BE2C (cell line): ENCODE data around the gene WNT7B.

Experiments used
- DNase-seq: peaks from one replicate; pipeline ENCODE4 v3.0.0-alpha.2; 2020
- H3K27me3 ChIP-seq: fragments of 250-450 bp; sonication (Bioruptor Pico); 2 replicates; pipeline ENCODE4 v1.5.1; 2020; ENCODE audit warnings: mild to moderate bottlenecking
- H3K36me3 ChIP-seq: fragments of 250-450 bp; sonication (Bioruptor Pico); 2 replicates; pipeline ENCODE4 v1.5.1; 2020; ENCODE audit warnings: mild to moderate bottlenecking
- H3K4me1 ChIP-seq: fragments of 250-450 bp; sonication (Bioruptor Pico); 2 replicates; pipeline ENCODE4 v1.5.1; 2020
- H3K4me3 ChIP-seq: 2 replicates; pipeline ENCODE4 v1.5.1; 2011; ENCODE audit warnings: low read depth, low read length
- H3K9me3 ChIP-seq: fragments of 250-450 bp; sonication (Bioruptor Pico); 2 replicates; pipeline ENCODE4 v1.5.1; 2020
- TF ChIP-seq, protein P1 (sequence below): IDR thresholded peaks from 2 replicates; pipeline ENCODE4 v1.5.1; 2012; ENCODE audit warnings: mild to moderate bottlenecking, low read depth, low read length

WNT7B gene

GRCh38 chr22:45908961-45909360, 68.0 kb downstream of the WNT7B start:
- H3K9me3 ChIP-seq: no peaks in the 10 kb centered on the region
- no peaks in the 10 kb centered on the region for H3K36me3 ChIP-seq
- TF ChIP-seq, protein P1, sequence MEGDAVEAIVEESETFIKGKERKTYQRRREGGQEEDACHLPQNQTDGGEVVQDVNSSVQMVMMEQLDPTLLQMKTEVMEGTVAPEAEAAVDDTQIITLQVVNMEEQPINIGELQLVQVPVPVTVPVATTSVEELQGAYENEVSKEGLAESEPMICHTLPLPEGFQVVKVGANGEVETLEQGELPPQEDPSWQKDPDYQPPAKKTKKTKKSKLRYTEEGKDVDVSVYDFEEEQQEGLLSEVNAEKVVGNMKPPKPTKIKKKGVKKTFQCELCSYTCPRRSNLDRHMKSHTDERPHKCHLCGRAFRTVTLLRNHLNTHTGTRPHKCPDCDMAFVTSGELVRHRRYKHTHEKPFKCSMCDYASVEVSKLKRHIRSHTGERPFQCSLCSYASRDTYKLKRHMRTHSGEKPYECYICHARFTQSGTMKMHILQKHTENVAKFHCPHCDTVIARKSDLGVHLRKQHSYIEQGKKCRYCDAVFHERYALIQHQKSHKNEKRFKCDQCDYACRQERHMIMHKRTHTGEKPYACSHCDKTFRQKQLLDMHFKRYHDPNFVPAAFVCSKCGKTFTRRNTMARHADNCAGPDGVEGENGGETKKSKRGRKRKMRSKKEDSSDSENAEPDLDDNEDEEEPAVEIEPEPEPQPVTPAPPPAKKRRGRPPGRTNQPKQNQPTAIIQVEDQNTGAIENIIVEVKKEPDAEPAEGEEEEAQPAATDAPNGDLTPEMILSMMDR: no peak
- H3K4me1 ChIP-seq: no peaks in the 10 kb centered on the region
- H3K27me3 ChIP-seq: no peaks in the 10 kb centered on the region
- H3K4me3 ChIP-seq: no peak overlapping the region
- DNase-seq: no peak

DNA sequence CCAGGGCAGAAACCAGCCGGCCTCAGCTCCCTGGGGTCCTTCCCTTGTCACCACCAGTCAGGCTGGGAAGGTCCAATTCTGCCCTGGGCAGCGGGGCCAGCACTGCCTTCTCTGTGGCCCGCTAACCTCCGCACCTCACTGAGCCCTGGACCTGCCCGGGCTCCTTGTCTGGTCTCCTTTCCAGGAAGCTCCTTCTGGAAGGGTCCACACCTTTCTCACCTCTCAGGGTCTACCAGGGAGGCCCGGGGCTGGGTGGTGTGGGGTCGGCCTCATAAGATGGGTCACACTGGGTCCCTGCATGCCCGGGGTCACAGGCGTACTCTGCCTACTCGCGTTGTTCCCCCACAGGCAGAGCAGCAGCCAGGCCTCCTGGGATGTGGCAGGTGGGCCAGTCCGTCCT, 69.0 kb downstream of the WNT7B start:
- DNase-seq: no peak
- Histone ChIP-seq H3K36me3 (no peaks in the 10 kb centered on the region), H3K9me3 (no peaks in the 10 kb centered on the region), H3K4me1 (no peaks in the 10 kb centered on the region), H3K27me3 (no peaks in the 10 kb centered on the region), H3K4me3 (no peak overlapping the region)
- TF ChIP-seq, protein P1: no peak

DNA sequence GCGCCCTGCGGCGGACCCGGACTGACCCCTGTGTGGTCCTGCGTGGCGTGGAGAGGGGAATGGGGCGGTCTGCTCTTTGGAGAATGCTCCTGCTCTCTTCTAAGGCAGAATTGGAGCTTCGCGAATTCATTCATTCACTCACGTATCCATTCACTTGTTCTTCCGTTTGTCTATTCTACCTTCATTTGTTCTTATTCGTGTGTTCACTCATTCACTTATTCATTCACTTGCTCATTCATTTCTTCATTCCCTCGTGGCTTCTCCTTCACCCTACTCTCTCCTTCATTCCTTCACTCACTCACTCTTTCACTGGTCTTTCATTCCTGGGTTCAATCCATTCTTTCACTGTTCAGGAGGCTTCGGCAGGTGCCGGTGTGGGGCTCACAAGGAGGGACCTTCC, 69.6 kb downstream of the WNT7B start:
- H3K4me3 ChIP-seq: no peak overlapping the region
- no peaks in the 10 kb centered on the region for H3K36me3 ChIP-seq
- TF ChIP-seq, protein P1: no peak
- no peaks in the 10 kb centered on the region for H3K9me3 ChIP-seq
- DNase-seq: no peak
- H3K27me3 ChIP-seq: no peaks in the 10 kb centered on the region
- H3K4me1 ChIP-seq: no peaks in the 10 kb centered on the region

- TF ChIP-seq, protein P1: no peak
- Histone ChIP-seq H3K36me3 (no peaks in the 10 kb centered on the region), H3K4me1 (no peaks in the 10 kb centered on the region), H3K4me3 (no peak overlapping the region), H3K9me3 (no peaks in the 10 kb centered on the region), H3K27me3 (no peaks in the 10 kb centered on the region)
- no peak for DNase-seq
Observed at GRCh38 chr22:45906946-45907345, 70.0 kb downstream of the WNT7B start.

- Histone ChIP-seq H3K9me3 (no peaks in the 10 kb centered on the region), H3K36me3 (no peaks in the 10 kb centered on the region), H3K4me3 (no peak overlapping the region), H3K4me1 (no peaks in the 10 kb centered on the region), H3K27me3 (no peaks in the 10 kb centered on the region)
- no peak for DNase-seq
- TF ChIP-seq, protein P1: no peak
Observed at GRCh38 chr22:45905924-45906865, 70.8 kb downstream of the WNT7B start.

- Histone ChIP-seq H3K36me3 (no peaks in the 10 kb centered on the region), H3K27me3 (no peaks in the 10 kb centered on the region), H3K4me3 (no peak overlapping the region), H3K4me1 (no peaks in the 10 kb centered on the region), H3K9me3 (no peaks in the 10 kb centered on the region)
- TF ChIP-seq, protein P1: no peak
- DNase-seq: no peak
Observed at GRCh38 chr22:45905326-45905923, 71.5 kb downstream of the WNT7B start.
